ENCODE measurements around the gene THADA.

The THADA gene

GRCh38 chr2:43474273-43474672, 121.6 kb downstream of the THADA start:
- H3K4me3 ChIP-seq (ENCODE audit: low read depth, low read length), result no peak overlapping the region
- H2AFZ ChIP-seq, result no peak overlapping the region
- no peaks in the 10 kb centered on the region for H3K9me3 ChIP-seq (ENCODE audit: control insufficient read depth, low read length)
- H3K9ac ChIP-seq, result no peak overlapping the region
- no peaks in the 10 kb centered on the region for H3K27me3 ChIP-seq (ENCODE audit: control insufficient read depth, insufficient read depth, low read length)
- no peak overlapping the region for H3K27ac ChIP-seq
- H3K4me2 ChIP-seq (ENCODE audit: low read length), result no peak overlapping the region
- H3K36me3 ChIP-seq (ENCODE audit: control insufficient read depth, insufficient read depth, low read length), result no peaks in the 10 kb centered on the region
- TF ChIP-seq CTCF (IDR thresholded peaks at IDR 0.05), result no peak
- H3K79me2 ChIP-seq, result no peaks in the 10 kb centered on the region
- no peaks in the 10 kb centered on the region for H3K4me1 ChIP-seq

GRCh38 chr2:43473767-43474166, 122.1 kb downstream of the THADA start:
- H3K79me2 ChIP-seq, result no peaks in the 10 kb centered on the region
- no peak overlapping the region for H2AFZ ChIP-seq
- H3K36me3 ChIP-seq (ENCODE audit: control insufficient read depth, insufficient read depth, low read length), result no peaks in the 10 kb centered on the region
- H3K9me3 ChIP-seq (ENCODE audit: control insufficient read depth, low read length), result no peaks in the 10 kb centered on the region
- H3K4me3 ChIP-seq (ENCODE audit: low read depth, low read length), result no peak overlapping the region
- no peak for TF ChIP-seq CTCF (IDR thresholded peaks at IDR 0.05)
- H3K9ac ChIP-seq, result no peak overlapping the region
- no peaks in the 10 kb centered on the region for H3K4me1 ChIP-seq
- H3K27me3 ChIP-seq (ENCODE audit: control insufficient read depth, insufficient read depth, low read length), result no peaks in the 10 kb centered on the region
- no peak overlapping the region for H3K4me2 ChIP-seq (ENCODE audit: low read length)
- no peak overlapping the region for H3K27ac ChIP-seq

GRCh38 chr2:43472527-43473194, 123.2 kb downstream of the THADA start:
- Histone ChIP-seq H3K27me3 (ENCODE audit: control insufficient read depth, insufficient read depth, low read length) (no peaks in the 10 kb centered on the region), H3K36me3 (ENCODE audit: control insufficient read depth, insufficient read depth, low read length) (no peaks in the 10 kb centered on the region), H3K27ac (no peak overlapping the region), H3K9ac (no peak overlapping the region), H3K4me1 (peaks cover 2% of the 10 kb centered on the region), H3K9me3 (ENCODE audit: control insufficient read depth, low read length) (no peaks in the 10 kb centered on the region), H3K79me2 (no peaks in the 10 kb centered on the region), H3K4me2 (ENCODE audit: low read length) (no peak overlapping the region), H2AFZ (no peak overlapping the region), H3K4me3 (ENCODE audit: low read depth, low read length) (no peak overlapping the region)
- TF ChIP-seq CTCF (IDR thresholded peaks at IDR 0.05), result no peak

GRCh38 chr2:43469713-43470112, 126.1 kb downstream of the THADA start:
- no peak overlapping the region for H3K27ac ChIP-seq

More at GRCh38 chr2:43469713-43470112, 126.1 kb downstream of the THADA start:
- Histone ChIP-seq H3K27me3 (ENCODE audit: control insufficient read depth, insufficient read depth, low read length) (no peaks in the 10 kb centered on the region), H3K4me3 (ENCODE audit: low read depth, low read length) (no peak overlapping the region), H3K4me1 (peaks cover 3% of the 10 kb centered on the region), H3K36me3 (ENCODE audit: control insufficient read depth, insufficient read depth, low read length) (no peaks in the 10 kb centered on the region), H3K4me2 (ENCODE audit: low read length) (no peak overlapping the region), H3K9me3 (ENCODE audit: control insufficient read depth, low read length) (no peaks in the 10 kb centered on the region), H2AFZ (no peak overlapping the region), H3K9ac (no peak overlapping the region), H3K79me2 (peaks cover 4% of the 10 kb centered on the region)
- TF ChIP-seq CTCF (IDR thresholded peaks at IDR 0.05), result no peak

Measured in parathyroid adenoma (tissue), 2 donors.